ENCODE measurements around the gene COL11A1.

Gene COL11A1

DNA sequence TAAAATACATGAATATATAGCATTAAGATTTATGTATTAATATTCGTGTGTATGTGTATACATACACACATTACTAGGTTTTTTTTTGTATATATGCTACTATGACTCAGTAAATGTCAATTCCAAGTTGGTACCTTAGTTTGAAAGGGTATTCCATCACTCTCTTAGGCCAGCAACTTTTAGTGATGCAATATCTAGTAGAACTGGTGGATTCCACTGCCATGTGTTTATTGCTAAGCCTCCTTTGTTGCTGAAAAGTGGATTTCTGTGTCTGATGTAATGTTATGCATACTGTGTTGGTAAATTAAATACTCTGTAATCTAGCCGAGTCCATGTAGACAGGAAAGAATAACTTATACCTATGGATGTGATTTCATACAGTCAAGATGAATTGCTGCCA lies 16.9 kb upstream of the COL11A1 start:
- no peaks in the 10 kb centered on the region for H3K36me3 ChIP-seq (replicated peaks; ENCODE audit: low read depth, low read length)
- no peak overlapping the region for H2AFZ ChIP-seq (ENCODE audit: low read depth, low read length)
- no peaks in the 10 kb centered on the region for H3K9me3 ChIP-seq (ENCODE audit: insufficient read depth, low read length)
- H3K4me2 ChIP-seq (ENCODE audit: low read length): no peak overlapping the region
- H3K27ac ChIP-seq (ENCODE audit: low read length): no peak overlapping the region
- TF ChIP-seq, protein P1, sequence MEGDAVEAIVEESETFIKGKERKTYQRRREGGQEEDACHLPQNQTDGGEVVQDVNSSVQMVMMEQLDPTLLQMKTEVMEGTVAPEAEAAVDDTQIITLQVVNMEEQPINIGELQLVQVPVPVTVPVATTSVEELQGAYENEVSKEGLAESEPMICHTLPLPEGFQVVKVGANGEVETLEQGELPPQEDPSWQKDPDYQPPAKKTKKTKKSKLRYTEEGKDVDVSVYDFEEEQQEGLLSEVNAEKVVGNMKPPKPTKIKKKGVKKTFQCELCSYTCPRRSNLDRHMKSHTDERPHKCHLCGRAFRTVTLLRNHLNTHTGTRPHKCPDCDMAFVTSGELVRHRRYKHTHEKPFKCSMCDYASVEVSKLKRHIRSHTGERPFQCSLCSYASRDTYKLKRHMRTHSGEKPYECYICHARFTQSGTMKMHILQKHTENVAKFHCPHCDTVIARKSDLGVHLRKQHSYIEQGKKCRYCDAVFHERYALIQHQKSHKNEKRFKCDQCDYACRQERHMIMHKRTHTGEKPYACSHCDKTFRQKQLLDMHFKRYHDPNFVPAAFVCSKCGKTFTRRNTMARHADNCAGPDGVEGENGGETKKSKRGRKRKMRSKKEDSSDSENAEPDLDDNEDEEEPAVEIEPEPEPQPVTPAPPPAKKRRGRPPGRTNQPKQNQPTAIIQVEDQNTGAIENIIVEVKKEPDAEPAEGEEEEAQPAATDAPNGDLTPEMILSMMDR (IDR thresholded peaks at IDR 0.05; ENCODE audit: low read depth, low read length): no peak
- TF ChIP-seq EZH2phosphoT487 (IDR thresholded peaks at IDR 0.05; ENCODE audit: low read depth): no peak
- no peaks in the 10 kb centered on the region for H3K79me2 ChIP-seq (ENCODE audit: low read length)
- H4K20me1 ChIP-seq (ENCODE audit: insufficient read depth, low read length): no peaks in the 10 kb centered on the region
- no peaks in the 10 kb centered on the region for H3K27me3 ChIP-seq (ENCODE audit: low read depth, low read length)
- no peak overlapping the region for H3K9ac ChIP-seq (ENCODE audit: low read length)
- no peaks in the 10 kb centered on the region; the same call in 1 of the 2 replicates for H3K4me1 ChIP-seq (ENCODE audit: low read length)
- no peak overlapping the region for H3K4me3 ChIP-seq (ENCODE audit: low read length)

DNA sequence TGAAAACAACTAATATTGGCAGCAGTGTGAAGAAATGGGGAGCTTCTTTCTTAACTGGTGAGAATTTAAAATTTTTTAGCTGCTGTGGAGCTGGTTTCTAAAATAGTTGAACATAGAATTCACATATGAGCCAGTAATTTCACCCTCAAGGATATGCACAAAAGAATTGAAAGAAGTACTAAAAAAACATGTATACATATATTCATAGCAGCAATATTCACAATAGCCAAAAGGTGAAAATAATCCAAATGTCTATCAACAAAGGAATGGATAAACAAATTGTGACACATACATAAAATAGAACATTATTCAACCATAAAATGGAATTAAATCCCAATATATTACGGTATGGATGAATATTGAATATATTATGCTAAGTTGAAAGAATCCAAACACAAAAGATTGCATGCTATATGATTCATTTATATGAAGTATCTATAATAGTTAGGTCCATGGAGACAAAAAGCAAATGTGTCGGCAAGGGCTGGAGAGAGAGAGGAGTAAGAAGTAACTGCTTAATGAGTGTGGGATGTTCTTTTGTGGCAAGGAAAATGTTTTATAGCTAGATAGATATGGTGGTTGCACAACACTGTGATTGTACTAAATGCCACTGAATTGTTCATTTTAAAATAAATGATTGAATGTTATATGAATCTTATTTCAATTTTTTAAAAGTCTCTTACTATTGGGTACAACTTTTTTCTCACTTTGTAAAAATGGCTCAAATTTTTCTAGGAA lies 14.8 kb upstream of the COL11A1 start:
- Histone ChIP-seq H3K4me3 (ENCODE audit: low read length) (no peak overlapping the region), H3K9ac (ENCODE audit: low read length) (no peak overlapping the region), H2AFZ (ENCODE audit: low read depth, low read length) (no peak overlapping the region), H3K27me3 (ENCODE audit: low read depth, low read length) (no peaks in the 10 kb centered on the region), H4K20me1 (ENCODE audit: insufficient read depth, low read length) (no peaks in the 10 kb centered on the region), H3K4me2 (ENCODE audit: low read length) (no peak overlapping the region), H3K36me3 (replicated peaks; ENCODE audit: low read depth, low read length) (no peaks in the 10 kb centered on the region), H3K9me3 (ENCODE audit: insufficient read depth, low read length) (no peaks in the 10 kb centered on the region), H3K79me2 (ENCODE audit: low read length) (no peaks in the 10 kb centered on the region), H3K4me1 (ENCODE audit: low read length) (no peaks in the 10 kb centered on the region), H3K27ac (ENCODE audit: low read length) (no peak overlapping the region)
- TF ChIP-seq, protein P1 (IDR thresholded peaks at IDR 0.05; ENCODE audit: low read depth, low read length): no peak
- TF ChIP-seq EZH2phosphoT487 (IDR thresholded peaks at IDR 0.05; ENCODE audit: low read depth): no peak

GRCh38 chr1:103120981-103121380 lies 12.7 kb upstream of the COL11A1 start:
- Histone ChIP-seq H3K9me3 (ENCODE audit: insufficient read depth, low read length) (no peaks in the 10 kb centered on the region), H3K27me3 (ENCODE audit: low read depth, low read length) (no peaks in the 10 kb centered on the region), H3K27ac (ENCODE audit: low read length) (no peak overlapping the region), H3K79me2 (ENCODE audit: low read length) (no peaks in the 10 kb centered on the region), H3K4me1 (ENCODE audit: low read length) (no peaks in the 10 kb centered on the region), H3K36me3 (replicated peaks; ENCODE audit: low read depth, low read length) (no peaks in the 10 kb centered on the region), H3K4me3 (ENCODE audit: low read length) (no peak overlapping the region), H2AFZ (ENCODE audit: low read depth, low read length) (no peak overlapping the region), H3K9ac (ENCODE audit: low read length) (no peak overlapping the region), H4K20me1 (ENCODE audit: insufficient read depth, low read length) (no peaks in the 10 kb centered on the region), H3K4me2 (ENCODE audit: low read length) (no peak overlapping the region)
- no peak for TF ChIP-seq EZH2phosphoT487 (IDR thresholded peaks at IDR 0.05; ENCODE audit: low read depth)
- TF ChIP-seq, protein P1 (IDR thresholded peaks at IDR 0.05; ENCODE audit: low read depth, low read length): no peak

GRCh38 chr1:103112546-103112945 lies 4.2 kb upstream of the COL11A1 start:
- H3K79me2 ChIP-seq (ENCODE audit: low read length): no peaks in the 10 kb centered on the region
- H3K9ac ChIP-seq (ENCODE audit: low read length): no peak overlapping the region
- H3K27me3 ChIP-seq (ENCODE audit: low read depth, low read length): no peaks in the 10 kb centered on the region
- no peaks in the 10 kb centered on the region for H4K20me1 ChIP-seq (ENCODE audit: insufficient read depth, low read length)
- H3K9me3 ChIP-seq (ENCODE audit: insufficient read depth, low read length): no peaks in the 10 kb centered on the region
- no peaks in the 10 kb centered on the region for H3K36me3 ChIP-seq (replicated peaks; ENCODE audit: low read depth, low read length)
- no peak overlapping the region for H3K4me2 ChIP-seq (ENCODE audit: low read length)
- TF ChIP-seq EZH2phosphoT487 (IDR thresholded peaks at IDR 0.05; ENCODE audit: low read depth): no peak
- TF ChIP-seq, protein P1 (IDR thresholded peaks at IDR 0.05; ENCODE audit: low read depth, low read length): no peak
- no peak overlapping the region for H3K4me3 ChIP-seq (ENCODE audit: low read length)
- H3K4me1 ChIP-seq (ENCODE audit: low read length): no peaks in the 10 kb centered on the region
- no peak overlapping the region for H3K27ac ChIP-seq (ENCODE audit: low read length)
- H2AFZ ChIP-seq (ENCODE audit: low read depth, low read length): no peak overlapping the region
